Stimulated activated CD4-positive, alpha-beta T cell treated with anti-CD3 and anti-CD28 coated beads, TNF-alpha, amount 100 ng/mL, for 1 hour (primary cell): Measurements from ENCODE around the gene PRKAR2B.
"Not testable (repeated sequence)": the region's sequence is repeated elsewhere in the genome, so short reads cannot be mapped to it uniquely, and the experiment has no call there.

ENCODE experiments used
- DNase-seq, 3 donors: peaks; one replicate each; pipeline ENCODE4 v3.0.0-alpha.2; 2020; ENCODE audit warnings: low read depth in 3 of 3, low spot score in 1 of 3

The PRKAR2B gene

GRCh38 chr7:107047902-107048782 is 3.6 kb downstream of the PRKAR2B start:
- DNase-seq = no peak

GRCh38 chr7:107048783-107049418 is 4.4 kb downstream of the PRKAR2B start:
- DNase-seq = no peak

GRCh38 chr7:107049480-107049879 is 5.0 kb downstream of the PRKAR2B start:
- no peak for DNase-seq

GRCh38 chr7:107049971-107050532 is 5.5 kb downstream of the PRKAR2B start:
- no peak for DNase-seq

- DNase-seq = no peak
Observed at GRCh38 chr7:107051376-107051775, 6.9 kb downstream of the PRKAR2B start.

GRCh38 chr7:107054965-107055364 is 10.5 kb downstream of the PRKAR2B start:
- not testable (repeated sequence) for DNase-seq

GRCh38 chr7:107056058-107056457 is 11.6 kb downstream of the PRKAR2B start:
- not testable (repeated sequence) for DNase-seq

- no peak for DNase-seq
Observed at GRCh38 chr7:107056728-107057473, 12.4 kb downstream of the PRKAR2B start.

GRCh38 chr7:107057474-107057833 is 12.9 kb downstream of the PRKAR2B start:
- no peak for DNase-seq

GRCh38 chr7:107059468-107059867 is 15.0 kb downstream of the PRKAR2B start:
- DNase-seq = no peak

- no peak for DNase-seq
Observed at GRCh38 chr7:107063245-107064120, 19.0 kb downstream of the PRKAR2B start.

- DNase-seq = no peak
Observed at GRCh38 chr7:107064255-107064654, 19.8 kb downstream of the PRKAR2B start.

- no peak for DNase-seq
Observed at GRCh38 chr7:107065929-107066247, 21.4 kb downstream of the PRKAR2B start.

GRCh38 chr7:107068156-107068555 is 23.7 kb downstream of the PRKAR2B start:
- no peak for DNase-seq

- DNase-seq = no peak
Observed at GRCh38 chr7:107069457-107069856, 25.0 kb downstream of the PRKAR2B start.

- DNase-seq = no peak
Observed at GRCh38 chr7:107070710-107071109, 26.2 kb downstream of the PRKAR2B start.

GRCh38 chr7:107071129-107071528 is 26.6 kb downstream of the PRKAR2B start:
- no peak for DNase-seq

- no peak for DNase-seq
Observed at GRCh38 chr7:107072133-107072532, 27.6 kb downstream of the PRKAR2B start.

GRCh38 chr7:107075863-107076574 is 31.5 kb downstream of the PRKAR2B start:
- DNase-seq = no peak
